ENCODE results near the gene GRHL1. TPM values are rescaled to one million over a fixed set of nuclear protein-coding genes. Genes with fewer than 3 reads are reported as not detected.

The GRHL1 gene
- polyA plus RNA-seq, 1 donor (not counting 4 experiments of a cell fraction or from before 2014, with no cell fraction given), result 7.8 TPM

DNA sequence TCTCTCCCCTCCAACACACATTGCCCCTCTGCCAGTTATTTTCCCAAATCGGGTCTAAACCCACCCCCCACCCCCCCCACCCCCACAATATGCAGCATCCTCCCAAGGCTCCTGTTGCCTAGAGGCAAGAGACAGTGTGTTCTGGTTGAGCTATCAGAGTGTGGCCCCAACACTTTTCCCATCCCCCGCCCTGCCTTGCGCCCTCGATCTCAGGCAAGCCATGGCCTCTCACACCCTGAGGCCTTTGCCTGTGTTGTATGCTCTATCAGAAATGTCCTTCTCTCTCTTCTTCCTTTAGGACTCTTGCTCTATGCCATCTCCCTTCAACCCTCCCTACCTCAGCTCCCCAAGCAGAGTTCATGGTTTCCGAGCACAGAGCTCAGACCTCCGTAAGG is 9.5 kb upstream of the GRHL1 start:
- Histone ChIP-seq H3K9ac (ENCODE audit: control insufficient read depth, extremely low read depth, insufficient read depth, low read length) (no peak overlapping the region), H3K79me2 (ENCODE audit: control insufficient read depth, insufficient read depth, low read length) (no peaks in the 10 kb centered on the region), H3K27me3 (ENCODE audit: control insufficient read depth, extremely low read depth, insufficient read depth, low read length) (peaks cover 11% of the 10 kb centered on the region), H3K9me3 (ENCODE audit: control insufficient read depth, low read depth, low read length) (no peaks in the 10 kb centered on the region), H3K27ac (ENCODE audit: control insufficient read depth, insufficient read depth, low read length) (no peak overlapping the region), H3K4me1 (ENCODE audit: control insufficient read depth, extremely low read depth, insufficient read depth, low read length) (peaks cover 16% of the 10 kb centered on the region), H4K20me1 (ENCODE audit: control insufficient read depth, extremely low read depth, insufficient read depth, low read length) (no peaks in the 10 kb centered on the region), H3K4me2 (ENCODE audit: control insufficient read depth, extremely low read depth, insufficient read depth, low read depth, low read length) (no peak overlapping the region), H3K36me3 (ENCODE audit: control insufficient read depth in 2 of 2, extremely low read depth in 1 of 2, insufficient read depth in 2 of 2, low read length in 2 of 2) (no peaks in the 10 kb centered on the region), H3K9me1 (ENCODE audit: control insufficient read depth, extremely low read depth, insufficient read depth, low read length) (no peaks in the 10 kb centered on the region), H2AFZ (ENCODE audit: control insufficient read depth, low read length) (no peak overlapping the region), H3K4me3 (ENCODE audit: control insufficient read depth in 2 of 3, extremely low read depth in 1 of 3, insufficient read depth in 2 of 3, low read depth in 1 of 3, low read length in 3 of 3) (no peak overlapping the region)
- DNase-seq (ENCODE audit: low read depth, low spot score), result no peak
- TF ChIP-seq, protein P1, sequence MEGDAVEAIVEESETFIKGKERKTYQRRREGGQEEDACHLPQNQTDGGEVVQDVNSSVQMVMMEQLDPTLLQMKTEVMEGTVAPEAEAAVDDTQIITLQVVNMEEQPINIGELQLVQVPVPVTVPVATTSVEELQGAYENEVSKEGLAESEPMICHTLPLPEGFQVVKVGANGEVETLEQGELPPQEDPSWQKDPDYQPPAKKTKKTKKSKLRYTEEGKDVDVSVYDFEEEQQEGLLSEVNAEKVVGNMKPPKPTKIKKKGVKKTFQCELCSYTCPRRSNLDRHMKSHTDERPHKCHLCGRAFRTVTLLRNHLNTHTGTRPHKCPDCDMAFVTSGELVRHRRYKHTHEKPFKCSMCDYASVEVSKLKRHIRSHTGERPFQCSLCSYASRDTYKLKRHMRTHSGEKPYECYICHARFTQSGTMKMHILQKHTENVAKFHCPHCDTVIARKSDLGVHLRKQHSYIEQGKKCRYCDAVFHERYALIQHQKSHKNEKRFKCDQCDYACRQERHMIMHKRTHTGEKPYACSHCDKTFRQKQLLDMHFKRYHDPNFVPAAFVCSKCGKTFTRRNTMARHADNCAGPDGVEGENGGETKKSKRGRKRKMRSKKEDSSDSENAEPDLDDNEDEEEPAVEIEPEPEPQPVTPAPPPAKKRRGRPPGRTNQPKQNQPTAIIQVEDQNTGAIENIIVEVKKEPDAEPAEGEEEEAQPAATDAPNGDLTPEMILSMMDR (optimal IDR thresholded peaks at IDR 0.05 in 1 of 3, IDR thresholded peaks at IDR 0.05 in 1 of 3, conservative IDR thresholded peaks at IDR 0.05 in 1 of 3; ENCODE audit: extremely low read depth in 1 of 3, insufficient read depth in 2 of 3, low read length in 3 of 3), result no peak
- TF ChIP-seq EZH2 (IDR thresholded peaks at IDR 0.05; ENCODE audit: low read length), result no peak
- no peak for FAIRE-seq
- dilution Hi-C loops (cut with MboI; ENCODE audit: extremely low pct_ligation_motif_present, low sequenced_read_pairs), result no loop called here

GRCh38 chr2:9944330-9944758 is 7.1 kb upstream of the GRHL1 start:
- Histone ChIP-seq H3K9me1 (ENCODE audit: control insufficient read depth, extremely low read depth, insufficient read depth, low read length) (no peaks in the 10 kb centered on the region), H3K9me3 (ENCODE audit: control insufficient read depth, low read depth, low read length) (no peaks in the 10 kb centered on the region), H3K36me3 (ENCODE audit: control insufficient read depth in 2 of 2, extremely low read depth in 1 of 2, insufficient read depth in 2 of 2, low read length in 2 of 2) (no peaks in the 10 kb centered on the region), H2AFZ (ENCODE audit: control insufficient read depth, low read length) (no peak overlapping the region), H3K27me3 (ENCODE audit: control insufficient read depth, extremely low read depth, insufficient read depth, low read length) (peaks cover 11% of the 10 kb centered on the region), H3K79me2 (ENCODE audit: control insufficient read depth, insufficient read depth, low read length) (no peaks in the 10 kb centered on the region), H3K9ac (ENCODE audit: control insufficient read depth, extremely low read depth, insufficient read depth, low read length) (no peak overlapping the region), H3K27ac (ENCODE audit: control insufficient read depth, insufficient read depth, low read length) (no peak overlapping the region), H3K4me1 (ENCODE audit: control insufficient read depth, extremely low read depth, insufficient read depth, low read length) (peaks cover 16% of the 10 kb centered on the region), H4K20me1 (ENCODE audit: control insufficient read depth, extremely low read depth, insufficient read depth, low read length) (no peaks in the 10 kb centered on the region), H3K4me3 (ENCODE audit: control insufficient read depth in 2 of 3, extremely low read depth in 1 of 3, insufficient read depth in 2 of 3, low read depth in 1 of 3, low read length in 3 of 3) (no peak overlapping the region), H3K4me2 (ENCODE audit: control insufficient read depth, extremely low read depth, insufficient read depth, low read depth, low read length) (no peak overlapping the region)
- dilution Hi-C loops (cut with MboI; ENCODE audit: extremely low pct_ligation_motif_present, low sequenced_read_pairs), result no loop called here
- DNase-seq (ENCODE audit: low read depth, low spot score), result no peak
- no peak for FAIRE-seq
- TF ChIP-seq, protein P1 (optimal IDR thresholded peaks at IDR 0.05 in 1 of 3, IDR thresholded peaks at IDR 0.05 in 1 of 3, conservative IDR thresholded peaks at IDR 0.05 in 1 of 3; ENCODE audit: extremely low read depth in 1 of 3, insufficient read depth in 2 of 3, low read length in 3 of 3), result no peak
- TF ChIP-seq EZH2 (IDR thresholded peaks at IDR 0.05; ENCODE audit: low read length), result no peak
